Inflammatory macrophage treated with lipopolysaccharide for 1 hour (primary cell): ENCODE data around the gene RAB6A.
"Not testable (repeated sequence)": the region's sequence is repeated elsewhere in the genome, so short reads cannot be mapped to it uniquely, and the experiment has no call there.

Experiments used
- DNase-seq, 2 donors: peaks; one replicate each; pipeline ENCODE4 v3.0.0-alpha.2; 2020 to 2022

RAB6A gene

GRCh38 chr11:73760679-73761402 lies at the start of gene RAB6A:
RAB6A (minus strand) TSS chr11:73761074; CDS start chr11:73760635, 439 bp downstream.
- DNase-seq = peak; percentile 99 to 100

DNA sequence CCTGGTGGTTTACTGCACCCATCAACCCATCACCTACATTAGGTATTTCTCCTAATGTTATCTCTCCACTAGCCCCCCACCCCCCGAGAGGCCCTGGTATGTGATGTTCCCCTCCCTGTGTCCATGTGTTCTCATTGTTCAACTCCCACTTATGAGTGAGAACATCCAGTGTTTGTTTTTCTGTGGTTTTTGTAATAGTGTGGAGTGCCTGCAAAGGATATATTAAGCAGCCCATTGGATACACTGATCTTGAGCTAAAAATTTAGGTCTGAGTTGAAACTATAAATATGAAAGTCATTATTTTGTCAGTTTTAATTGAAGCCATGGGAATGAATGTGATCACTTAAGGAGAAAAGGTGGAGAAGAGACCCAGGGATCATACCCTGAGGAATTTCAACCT lies 49.8 kb upstream of the RAB6A start:
- no peak for DNase-seq

- DNase-seq = no peak
Measured at GRCh38 chr11:73808052-73808451, 47.2 kb upstream of the RAB6A start.

DNA sequence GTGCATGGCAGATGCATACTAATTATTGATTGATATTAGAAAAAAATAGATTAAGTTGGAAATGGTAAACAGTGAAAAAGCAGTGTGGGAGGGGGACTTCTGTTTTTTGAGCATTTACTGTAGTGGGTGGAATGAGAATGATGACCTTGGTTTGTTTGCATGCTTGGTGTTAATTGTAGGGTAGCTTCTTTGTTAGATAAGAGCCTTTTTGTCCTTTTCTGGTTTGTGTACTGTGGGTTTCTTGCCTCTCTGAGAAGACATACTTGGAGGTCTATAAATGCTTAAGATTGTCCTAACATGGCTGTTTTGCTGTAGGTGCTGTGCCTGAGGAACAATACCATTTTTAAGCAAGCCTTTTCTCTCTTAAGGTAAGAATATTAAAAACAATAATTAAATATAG lies 43.8 kb upstream of the RAB6A start:
- no peak for DNase-seq

DNA sequence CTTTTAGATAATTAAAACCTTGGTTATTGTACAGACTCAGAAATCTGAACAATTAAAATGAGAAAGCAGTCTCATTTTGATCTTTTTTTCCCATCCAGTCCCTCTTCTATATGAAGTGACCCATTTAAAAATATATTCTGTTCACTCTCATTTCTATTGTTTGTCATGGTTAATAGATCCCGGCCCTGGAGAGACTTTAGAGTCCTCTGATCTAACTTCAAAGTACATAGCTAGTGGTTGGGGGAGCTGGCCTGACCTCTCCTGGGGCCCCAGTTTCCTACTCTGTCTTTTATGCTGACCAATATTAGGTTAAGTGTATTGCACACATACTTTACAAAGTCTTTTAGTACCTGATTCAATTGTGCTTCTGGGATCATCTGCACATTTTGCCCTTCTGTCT lies 40.3 kb upstream of the RAB6A start:
- DNase-seq = no peak

DNA sequence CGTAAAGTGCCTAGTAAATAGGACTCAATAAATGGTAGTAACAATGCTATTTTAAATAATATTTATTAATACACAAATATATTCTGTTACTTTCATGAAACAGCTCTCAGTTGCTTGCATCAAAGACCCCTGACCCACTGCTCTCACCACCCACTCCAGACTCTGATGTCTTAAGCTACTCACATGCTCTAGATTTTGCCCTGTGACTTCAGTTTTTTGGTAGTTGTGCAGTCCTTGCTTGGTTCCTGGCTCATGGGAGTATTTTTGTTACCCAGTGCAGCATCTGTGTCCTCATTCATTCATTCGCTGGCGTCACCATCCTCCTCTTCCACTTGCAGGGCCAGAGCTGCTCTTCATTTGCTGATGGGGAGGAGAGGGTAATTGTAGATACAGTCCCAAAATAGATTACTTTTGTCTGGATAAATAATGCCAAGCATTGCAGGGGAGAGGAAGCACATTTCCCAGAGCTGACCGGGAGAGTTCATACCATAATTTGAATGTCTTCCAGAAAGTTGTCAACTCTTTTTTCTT lies 39.5 kb upstream of the RAB6A start:
- peak in 1 of 2 donors; percentile 36 for DNase-seq

GRCh38 chr11:73797457-73797856 lies 36.6 kb upstream of the RAB6A start:
- no peak for DNase-seq

- DNase-seq = no peak
Measured at GRCh38 chr11:73795925-73796632, 35.2 kb upstream of the RAB6A start.

DNA sequence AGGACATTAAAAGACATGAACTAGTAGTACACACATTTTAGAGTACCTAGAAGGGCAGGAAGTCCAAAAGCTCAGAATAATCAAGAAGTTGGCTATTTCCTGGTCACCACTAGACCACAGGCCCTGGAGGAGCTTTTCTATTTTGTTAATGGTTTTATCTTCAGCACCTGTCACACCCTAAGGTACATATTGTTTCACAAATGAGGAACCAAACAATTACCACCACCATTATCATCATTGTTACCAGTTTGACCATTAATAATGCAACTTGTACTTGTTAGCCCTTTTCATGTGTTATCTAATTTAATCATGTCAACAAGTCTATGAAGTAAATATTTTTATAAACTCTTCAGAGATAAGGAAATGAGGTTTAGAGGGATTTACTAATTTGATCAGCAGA lies 31.7 kb upstream of the RAB6A start:
- DNase-seq = no peak

DNA sequence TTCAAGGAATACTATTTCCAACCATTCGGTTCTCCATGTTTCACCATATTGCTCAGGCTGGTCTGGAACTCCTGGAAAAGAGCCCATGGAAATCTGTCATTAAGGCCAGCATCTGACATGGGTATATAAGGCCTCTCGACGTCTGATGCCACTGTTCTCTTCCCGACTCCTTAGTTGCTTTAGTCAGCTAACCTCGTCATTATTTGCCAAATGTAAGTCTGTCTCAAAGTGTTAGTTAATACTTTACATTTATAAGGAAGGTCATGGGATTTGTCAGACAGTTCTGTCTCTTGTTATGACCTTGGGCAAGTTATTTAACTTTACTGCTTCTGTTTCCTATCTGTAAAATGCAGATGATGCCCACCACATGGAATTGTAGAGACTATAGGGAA lies 28.4 kb upstream of the RAB6A start:
- no peak for DNase-seq

DNA sequence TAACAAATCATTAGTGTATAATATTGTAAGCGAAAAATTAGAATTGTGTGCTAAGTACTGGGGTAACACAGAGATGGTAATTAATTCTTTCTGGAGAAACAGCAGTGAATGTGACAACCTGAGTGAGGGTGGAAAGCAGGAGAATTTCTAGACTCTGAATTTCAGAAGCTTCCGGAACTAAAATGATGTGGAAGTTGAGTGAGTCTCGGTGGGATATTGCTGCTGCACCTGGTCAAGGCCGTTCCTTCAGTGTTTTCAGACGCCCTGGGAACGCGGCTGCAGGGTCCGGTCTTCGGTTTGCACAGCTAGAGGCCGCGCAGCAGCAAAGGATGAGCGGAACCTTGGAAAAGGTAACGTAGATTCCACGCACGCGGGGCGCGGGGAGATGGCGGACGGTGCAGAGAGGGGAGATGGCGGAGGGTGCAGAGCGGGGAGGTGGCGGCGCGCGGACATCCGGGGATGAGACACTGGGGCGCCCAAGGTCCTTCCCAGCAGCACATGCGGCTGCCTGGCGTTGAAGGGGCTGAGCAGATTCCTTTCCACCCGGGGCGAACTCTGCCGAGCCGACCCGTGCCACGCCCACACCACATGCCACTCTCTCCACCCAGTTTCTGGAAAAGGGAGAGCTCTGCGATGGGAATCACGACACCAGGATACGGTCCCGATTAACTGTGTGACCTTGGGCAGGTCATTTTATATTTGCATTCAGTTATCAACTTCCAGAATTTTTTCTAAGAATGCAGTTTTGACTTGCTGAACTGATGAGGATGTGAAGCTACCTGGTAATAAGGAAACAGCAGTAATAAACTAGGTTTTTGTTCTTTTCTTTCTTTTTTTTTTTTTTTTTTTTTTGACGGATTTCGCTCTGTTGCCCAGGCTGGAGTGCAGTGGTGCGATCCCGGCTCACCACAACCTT lies 27.0 kb upstream of the RAB6A start, which contains the start of gene MRPL48:
MRPL48 (plus strand) TSS at position 232 of the 916 bp plus-strand sequence; CDS start at position 330, 98 bp downstream.
- DNase-seq = peak; percentile 83 to 87

- DNase-seq = no peak
Measured at GRCh38 chr11:73787051-73787642, 26.3 kb upstream of the RAB6A start.

GRCh38 chr11:73785467-73785866 lies 24.6 kb upstream of the RAB6A start:
- DNase-seq = not testable (repeated sequence)

DNA sequence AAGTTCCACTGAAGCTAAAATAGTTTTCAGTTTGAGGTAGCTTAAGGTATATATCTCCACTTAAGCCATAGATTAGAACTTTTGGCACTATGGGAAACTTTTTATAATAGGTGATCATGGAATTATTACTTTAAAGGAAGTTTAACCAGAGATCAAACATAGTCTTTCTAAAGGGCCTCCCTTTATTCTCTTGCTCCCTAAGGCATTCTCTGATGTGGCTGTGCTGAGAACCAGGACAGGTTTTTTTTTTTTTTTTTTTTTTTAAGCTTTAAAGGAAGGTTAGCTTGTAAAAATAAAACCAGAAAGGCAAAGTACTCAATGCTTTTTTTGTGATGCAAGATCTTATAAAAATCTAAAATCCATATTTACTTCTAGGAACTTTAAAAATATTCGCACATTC lies 23.9 kb upstream of the RAB6A start:
- DNase-seq = no peak

- no peak for DNase-seq
Measured at GRCh38 chr11:73784080-73784634, 23.3 kb upstream of the RAB6A start.

- DNase-seq = no peak
Measured at GRCh38 chr11:73783483-73784020, 22.7 kb upstream of the RAB6A start.

GRCh38 chr11:73781303-73781702 lies 20.4 kb upstream of the RAB6A start:
- DNase-seq = no peak

GRCh38 chr11:73779084-73779902 lies 18.4 kb upstream of the RAB6A start:
- peak; percentile 97 to 98 for DNase-seq

DNA sequence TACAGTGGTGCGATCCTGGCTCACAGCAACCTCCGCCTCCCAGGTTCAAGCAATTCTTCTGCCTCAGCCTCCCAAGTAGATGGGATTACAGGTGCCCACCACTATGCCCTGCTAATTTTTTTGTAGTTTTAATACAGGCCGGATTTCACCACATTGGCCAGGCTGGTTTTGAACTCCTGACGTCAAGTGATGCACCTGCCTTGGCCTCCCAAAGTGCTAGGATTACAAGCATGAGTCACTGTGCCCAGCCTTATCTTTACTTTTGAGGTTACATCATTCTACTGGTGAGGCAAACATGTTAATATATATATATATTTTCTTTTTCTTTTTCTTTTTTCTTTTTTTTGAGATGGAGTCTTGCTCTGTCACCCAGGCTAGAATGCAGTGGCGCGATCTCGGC lies 9.9 kb upstream of the RAB6A start:
- DNase-seq = not testable (repeated sequence)

GRCh38 chr11:73766763-73767162 lies 5.9 kb upstream of the RAB6A start:
- DNase-seq = no peak

GRCh38 chr11:73762732-73763131 lies 1.9 kb upstream of the RAB6A start:
- no peak for DNase-seq
